SU-DHL-6 (cell line): ENCODE results near the gene SLC66A1.

Experiments used
- H2AFZ ChIP-seq: fragments of 200-600 bp; sonication (generic); 2 replicates; pipeline ENCODE4 v1.6.1; 2014; ENCODE audit warnings: low read depth, mild to moderate bottlenecking, moderate library complexity, mixed read lengths, antibody characterized with exemption, low read length; ENCODE audit not compliant: severe bottlenecking
- H3F3A ChIP-seq: fragments of 200-600 bp; shearing (Covaris generic); 2 replicates; pipeline ENCODE4 v1.6.0; 2016; ENCODE audit warnings: antibody characterized with exemption, mild to moderate bottlenecking; ENCODE audit not compliant: insufficient read depth
- H3K27ac ChIP-seq: fragments of 200-600 bp; sonication (generic); 2 replicates; pipeline ENCODE4 v1.5.1; 2016; ENCODE audit warnings: low read depth, mild to moderate bottlenecking, low read length, moderate library complexity, mixed read lengths
- H3K27me3 ChIP-seq: fragments of 200-600 bp; sonication (generic), shearing (Covaris generic); 2 replicates; pipeline ENCODE4 v1.6.0; 2014; ENCODE audit warnings: mild to moderate bottlenecking, low read length
- H3K36me3 ChIP-seq: fragments of 200-600 bp; sonication (generic); 2 replicates; pipeline ENCODE4 v1.6.1; 2014; ENCODE audit warnings: mild to moderate bottlenecking, low read length, mixed read lengths
- H3K4me2 ChIP-seq: fragments of 300-600, 200-600 bp; shearing (Covaris generic), sonication (generic); 2 replicates; pipeline ENCODE4 v1.6.0; 2014; ENCODE audit warnings: low read length, low read depth, mild to moderate bottlenecking; ENCODE audit not compliant: poor library complexity, severe bottlenecking
- H3K4me3 ChIP-seq: fragments of 200-600 bp; sonication (generic); 2 replicates; pipeline ENCODE4 v1.5.1; 2014; ENCODE audit warnings: antibody characterized with exemption, low read length, mild to moderate bottlenecking, mixed read lengths; ENCODE audit not compliant: insufficient read depth, poor library complexity, severe bottlenecking
- H3K79me2 ChIP-seq: fragments of 200-600 bp; sonication (generic); 2 replicates; pipeline ENCODE4 v1.6.1; 2014; ENCODE audit warnings: mild to moderate bottlenecking, low read length, moderate library complexity; ENCODE audit not compliant: insufficient read depth
- H3K9ac ChIP-seq: fragments of 200-600 bp; sonication (generic); 2 replicates; pipeline ENCODE4 v1.7.0; 2014; ENCODE audit warnings: mild to moderate bottlenecking, low read length
- H3K9me2 ChIP-seq: fragments of 200-600 bp; sonication (generic); replicated peaks from 2 replicates; pipeline ENCODE4 v1.6.1; 2014; ENCODE audit warnings: low read length; ENCODE audit not compliant: insufficient read depth
- H3K9me3 ChIP-seq: fragments of 200-600 bp; sonication (generic); 2 replicates; pipeline ENCODE4 v1.6.1; 2014; ENCODE audit warnings: low read length, mixed read lengths; ENCODE audit not compliant: insufficient read depth
- H4K20me1 ChIP-seq: fragments of 200-600 bp; sonication (generic); 2 replicates; pipeline ENCODE4 v1.6.1; 2014; ENCODE audit warnings: low read depth, mild to moderate bottlenecking, antibody characterized with exemption, low read length, moderate library complexity, mixed read lengths
- EZH2phosphoT487 ChIP-seq: fragments of 200-600 bp; sonication (generic), shearing (Covaris generic); conservative IDR thresholded peaks from 2 replicates; pipeline ENCODE4 v1.6.1; 2018; ENCODE audit warnings: mild to moderate bottlenecking, antibody characterized with exemption, low read length, moderate library complexity, mixed read lengths
- TF ChIP-seq, protein P1 (sequence below): fragments of 200-600 bp; sonication (generic); IDR thresholded peaks from one replicate; pipeline ENCODE4 v1.5.1; 2017; ENCODE audit warnings: antibody characterized with exemption, mild to moderate bottlenecking, low read length, moderate library complexity; ENCODE audit not compliant: insufficient read depth, poor library complexity, severe bottlenecking

The SLC66A1 gene

DNA sequence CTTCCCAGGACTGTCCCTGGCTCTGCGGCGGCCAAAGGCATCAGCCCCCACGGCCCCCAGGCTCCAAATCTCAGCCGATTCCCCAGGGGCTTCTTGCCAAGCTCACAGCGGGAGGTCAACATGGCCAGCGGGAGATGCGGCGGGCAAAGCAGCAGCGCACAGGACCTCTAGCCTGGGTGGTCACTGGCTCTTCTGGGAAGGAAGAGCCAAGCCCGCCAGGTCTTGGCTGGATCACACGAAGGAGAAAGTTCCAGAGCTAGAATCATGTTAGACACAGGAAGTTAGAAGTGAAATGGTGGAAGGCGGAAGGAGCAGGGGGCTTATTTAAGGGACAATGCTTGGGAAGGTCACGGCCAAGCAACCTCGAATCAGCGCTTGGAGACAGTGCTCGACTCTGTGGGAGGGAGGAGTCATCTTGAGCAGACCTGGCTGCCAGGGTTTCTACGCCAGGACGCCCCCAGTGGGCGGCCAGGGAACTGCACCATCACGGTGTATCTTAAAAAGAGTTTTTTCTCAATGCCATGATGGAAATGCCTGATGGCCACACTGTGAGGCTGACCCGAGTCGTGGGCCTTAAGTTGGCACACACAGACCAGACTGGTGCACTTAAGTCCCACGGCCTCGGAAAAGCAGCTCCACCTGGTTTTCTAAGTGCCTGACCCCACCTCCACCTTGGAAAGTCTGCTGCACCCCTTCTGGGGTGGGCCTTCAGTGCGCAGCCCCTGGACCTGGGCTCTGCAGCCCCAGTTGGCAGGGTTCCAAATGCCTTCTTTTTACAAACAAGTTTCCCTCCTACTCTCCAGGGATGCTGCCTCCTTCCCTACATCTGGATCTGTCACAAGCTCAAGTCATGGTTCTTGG, 29.3 kb downstream of the SLC66A1 start:
- H3K9ac ChIP-seq: no peak overlapping the region
- H3K4me2 ChIP-seq: no peak overlapping the region
- no peaks in the 10 kb centered on the region for H3K36me3 ChIP-seq
- H4K20me1 ChIP-seq: no peaks in the 10 kb centered on the region
- H3K4me3 ChIP-seq: no peak overlapping the region
- H3K9me3 ChIP-seq: no peaks in the 10 kb centered on the region
- no peaks in the 10 kb centered on the region for H3K27me3 ChIP-seq
- no peaks in the 10 kb centered on the region for H3K9me2 ChIP-seq
- H3K27ac ChIP-seq: no peak overlapping the region
- no peaks in the 10 kb centered on the region for H3F3A ChIP-seq
- H2AFZ ChIP-seq: no peak overlapping the region
- TF ChIP-seq EZH2phosphoT487: no peak
- TF ChIP-seq, protein P1, sequence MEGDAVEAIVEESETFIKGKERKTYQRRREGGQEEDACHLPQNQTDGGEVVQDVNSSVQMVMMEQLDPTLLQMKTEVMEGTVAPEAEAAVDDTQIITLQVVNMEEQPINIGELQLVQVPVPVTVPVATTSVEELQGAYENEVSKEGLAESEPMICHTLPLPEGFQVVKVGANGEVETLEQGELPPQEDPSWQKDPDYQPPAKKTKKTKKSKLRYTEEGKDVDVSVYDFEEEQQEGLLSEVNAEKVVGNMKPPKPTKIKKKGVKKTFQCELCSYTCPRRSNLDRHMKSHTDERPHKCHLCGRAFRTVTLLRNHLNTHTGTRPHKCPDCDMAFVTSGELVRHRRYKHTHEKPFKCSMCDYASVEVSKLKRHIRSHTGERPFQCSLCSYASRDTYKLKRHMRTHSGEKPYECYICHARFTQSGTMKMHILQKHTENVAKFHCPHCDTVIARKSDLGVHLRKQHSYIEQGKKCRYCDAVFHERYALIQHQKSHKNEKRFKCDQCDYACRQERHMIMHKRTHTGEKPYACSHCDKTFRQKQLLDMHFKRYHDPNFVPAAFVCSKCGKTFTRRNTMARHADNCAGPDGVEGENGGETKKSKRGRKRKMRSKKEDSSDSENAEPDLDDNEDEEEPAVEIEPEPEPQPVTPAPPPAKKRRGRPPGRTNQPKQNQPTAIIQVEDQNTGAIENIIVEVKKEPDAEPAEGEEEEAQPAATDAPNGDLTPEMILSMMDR: peak; percentile 53
- no peaks in the 10 kb centered on the region for H3K79me2 ChIP-seq

DNA sequence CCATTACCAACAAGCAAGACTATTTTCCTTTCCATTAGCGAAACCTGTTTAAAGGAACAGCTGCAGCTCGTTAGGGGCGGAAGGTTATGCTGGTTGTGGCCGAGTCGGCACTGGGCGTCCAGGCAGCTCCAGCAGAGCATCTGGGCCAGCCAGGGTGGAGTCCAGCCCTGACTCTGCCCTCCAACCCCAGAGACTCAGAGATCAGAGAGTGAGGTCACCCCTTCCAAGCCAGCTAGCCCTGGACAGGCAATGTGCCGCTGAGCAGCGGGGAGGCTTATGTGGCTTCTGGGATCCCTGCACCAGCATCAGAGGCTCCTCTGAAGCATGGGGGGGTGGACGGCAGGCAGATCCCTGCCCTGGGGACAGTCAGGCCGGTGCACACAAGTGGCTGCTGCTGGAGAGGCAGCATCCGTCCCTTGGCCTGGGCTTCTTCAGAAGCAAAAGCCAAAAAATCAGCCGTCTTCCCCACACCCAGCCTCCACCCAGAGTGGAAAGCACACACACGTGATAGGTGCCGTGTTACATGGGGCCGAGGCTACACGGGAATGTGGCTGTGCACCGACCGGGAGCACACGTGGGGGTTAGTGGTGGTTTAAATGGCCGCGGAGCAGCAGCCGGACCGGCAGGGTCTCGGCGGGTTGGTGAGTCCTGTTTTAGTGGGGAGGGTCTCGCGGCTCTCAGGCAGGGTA, 30.1 kb downstream of the SLC66A1 start:
- no peaks in the 10 kb centered on the region for H3K79me2 ChIP-seq
- H3K4me3 ChIP-seq: no peak overlapping the region
- no peak overlapping the region for H3K4me2 ChIP-seq
- no peaks in the 10 kb centered on the region for H3K9me3 ChIP-seq
- H3F3A ChIP-seq: no peaks in the 10 kb centered on the region
- H3K9ac ChIP-seq: no peak overlapping the region
- TF ChIP-seq, protein P1: no peak
- no peak for TF ChIP-seq EZH2phosphoT487
- H3K27me3 ChIP-seq: no peaks in the 10 kb centered on the region
- H3K36me3 ChIP-seq: no peaks in the 10 kb centered on the region
- H2AFZ ChIP-seq: no peak overlapping the region
- no peaks in the 10 kb centered on the region for H3K9me2 ChIP-seq
- H3K27ac ChIP-seq: no peak overlapping the region
- H4K20me1 ChIP-seq: no peaks in the 10 kb centered on the region

DNA sequence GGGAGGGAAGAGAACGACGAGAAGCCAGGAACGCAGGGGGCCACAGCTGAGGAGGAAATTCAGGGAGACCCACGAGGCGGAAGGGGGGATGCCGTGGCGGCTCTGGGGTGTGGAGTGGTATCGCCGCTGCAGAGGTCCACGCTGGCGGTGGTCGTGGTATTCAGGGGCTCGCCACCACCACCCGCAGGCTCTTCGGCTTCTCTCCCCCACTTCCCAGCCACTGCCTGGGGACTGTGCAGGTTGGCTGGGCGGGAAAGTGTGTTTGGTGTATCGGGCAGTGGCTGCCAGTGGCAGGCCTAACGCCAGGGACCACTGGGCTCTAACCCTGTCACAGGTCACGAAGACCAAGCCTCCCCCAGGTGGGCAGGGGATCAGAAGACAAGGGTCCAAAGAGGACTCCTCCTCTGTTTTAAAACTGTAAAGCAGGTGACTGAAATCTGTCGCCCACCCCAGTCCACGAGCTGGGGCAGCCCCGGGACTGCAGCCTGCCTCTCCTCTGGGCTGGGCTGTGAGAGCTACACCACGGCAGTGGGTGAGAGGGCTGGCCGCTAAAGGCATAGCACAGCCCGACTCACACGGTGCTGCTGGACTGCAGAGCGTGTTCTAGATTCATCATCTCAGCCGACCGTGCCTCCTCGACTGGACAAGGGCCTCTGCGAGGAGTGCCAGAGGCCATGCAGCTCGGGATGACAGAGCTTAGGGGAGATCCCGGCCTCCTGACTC, 30.9 kb downstream of the SLC66A1 start:
- Histone ChIP-seq H3K27me3 (no peaks in the 10 kb centered on the region), H3K9ac (no peak overlapping the region), H2AFZ (no peak overlapping the region), H3K27ac (no peak overlapping the region), H3K4me3 (no peak overlapping the region), H3K79me2 (no peaks in the 10 kb centered on the region), H3K9me2 (no peaks in the 10 kb centered on the region), H3K4me2 (no peak overlapping the region), H3K9me3 (no peaks in the 10 kb centered on the region), H3F3A (no peaks in the 10 kb centered on the region), H4K20me1 (no peaks in the 10 kb centered on the region), H3K36me3 (no peaks in the 10 kb centered on the region)
- TF ChIP-seq, protein P1: no peak
- TF ChIP-seq EZH2phosphoT487: no peak
